AG09309 (cell line): ENCODE measurements around the gene PANK1.

Experiments
- DNase-seq: peaks from one replicate; pipeline ENCODE4 v3.0.0-alpha.2; 2010; ENCODE audit warnings: low read depth
- H3K4me3 ChIP-seq: 2 replicates; pipeline ENCODE4 v1.5.1; 2011; ENCODE audit warnings: mild to moderate bottlenecking, low read depth, low read length, moderate library complexity; ENCODE audit not compliant: control insufficient read depth
- TF ChIP-seq, protein P1 (sequence below): IDR thresholded peaks from 2 replicates; pipeline ENCODE4 v1.5.1; 2011; ENCODE audit warnings: mild to moderate bottlenecking, low read depth, low read length, inconsistent platforms; ENCODE audit not compliant: insufficient read depth, control insufficient read depth; ENCODE audit errors: missing control alignments

PANK1 gene

DNA sequence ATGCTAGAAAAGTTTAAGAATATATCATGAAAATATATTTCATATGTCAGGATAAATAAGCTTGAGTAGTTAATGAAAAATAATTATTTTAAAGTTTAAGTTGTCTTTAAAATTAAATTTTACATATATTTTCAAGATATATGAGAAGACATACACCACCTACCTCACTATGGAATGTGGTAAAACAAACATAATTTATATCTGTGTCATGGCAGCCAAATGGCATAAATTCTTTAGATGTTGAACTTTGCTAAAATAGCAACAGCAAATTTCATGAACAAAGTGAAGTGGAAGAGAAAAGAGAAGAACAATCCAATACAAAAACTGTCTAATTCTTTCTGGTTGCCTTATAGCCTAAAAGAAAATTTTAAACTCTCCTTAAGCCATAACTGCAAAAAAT, 70.0 kb downstream of the PANK1 start:
- TF ChIP-seq, protein P1, sequence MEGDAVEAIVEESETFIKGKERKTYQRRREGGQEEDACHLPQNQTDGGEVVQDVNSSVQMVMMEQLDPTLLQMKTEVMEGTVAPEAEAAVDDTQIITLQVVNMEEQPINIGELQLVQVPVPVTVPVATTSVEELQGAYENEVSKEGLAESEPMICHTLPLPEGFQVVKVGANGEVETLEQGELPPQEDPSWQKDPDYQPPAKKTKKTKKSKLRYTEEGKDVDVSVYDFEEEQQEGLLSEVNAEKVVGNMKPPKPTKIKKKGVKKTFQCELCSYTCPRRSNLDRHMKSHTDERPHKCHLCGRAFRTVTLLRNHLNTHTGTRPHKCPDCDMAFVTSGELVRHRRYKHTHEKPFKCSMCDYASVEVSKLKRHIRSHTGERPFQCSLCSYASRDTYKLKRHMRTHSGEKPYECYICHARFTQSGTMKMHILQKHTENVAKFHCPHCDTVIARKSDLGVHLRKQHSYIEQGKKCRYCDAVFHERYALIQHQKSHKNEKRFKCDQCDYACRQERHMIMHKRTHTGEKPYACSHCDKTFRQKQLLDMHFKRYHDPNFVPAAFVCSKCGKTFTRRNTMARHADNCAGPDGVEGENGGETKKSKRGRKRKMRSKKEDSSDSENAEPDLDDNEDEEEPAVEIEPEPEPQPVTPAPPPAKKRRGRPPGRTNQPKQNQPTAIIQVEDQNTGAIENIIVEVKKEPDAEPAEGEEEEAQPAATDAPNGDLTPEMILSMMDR, result no peak
- H3K4me3 ChIP-seq, result no peak overlapping the region
- DNase-seq, result no peak

DNA sequence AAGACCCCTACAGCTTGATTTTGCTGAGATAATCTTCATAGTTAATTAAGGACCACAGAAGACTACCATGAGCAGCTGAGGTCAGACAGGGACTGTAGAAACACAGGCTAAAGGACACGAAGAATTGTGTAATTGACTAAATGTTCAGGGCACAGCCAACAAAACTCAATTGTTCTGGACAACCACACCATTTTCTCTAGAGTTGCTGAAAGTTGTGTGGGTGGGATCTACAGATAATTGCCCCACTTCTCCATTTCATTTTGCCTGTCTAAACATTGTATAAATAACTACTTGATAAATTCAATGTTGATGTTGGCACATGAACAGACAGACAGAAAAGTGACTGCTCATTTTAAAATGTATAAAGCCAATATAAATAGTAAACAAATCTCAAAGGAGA, 70.7 kb downstream of the PANK1 start:
- TF ChIP-seq, protein P1, result no peak
- no peak for DNase-seq
- H3K4me3 ChIP-seq, result no peak overlapping the region

DNA sequence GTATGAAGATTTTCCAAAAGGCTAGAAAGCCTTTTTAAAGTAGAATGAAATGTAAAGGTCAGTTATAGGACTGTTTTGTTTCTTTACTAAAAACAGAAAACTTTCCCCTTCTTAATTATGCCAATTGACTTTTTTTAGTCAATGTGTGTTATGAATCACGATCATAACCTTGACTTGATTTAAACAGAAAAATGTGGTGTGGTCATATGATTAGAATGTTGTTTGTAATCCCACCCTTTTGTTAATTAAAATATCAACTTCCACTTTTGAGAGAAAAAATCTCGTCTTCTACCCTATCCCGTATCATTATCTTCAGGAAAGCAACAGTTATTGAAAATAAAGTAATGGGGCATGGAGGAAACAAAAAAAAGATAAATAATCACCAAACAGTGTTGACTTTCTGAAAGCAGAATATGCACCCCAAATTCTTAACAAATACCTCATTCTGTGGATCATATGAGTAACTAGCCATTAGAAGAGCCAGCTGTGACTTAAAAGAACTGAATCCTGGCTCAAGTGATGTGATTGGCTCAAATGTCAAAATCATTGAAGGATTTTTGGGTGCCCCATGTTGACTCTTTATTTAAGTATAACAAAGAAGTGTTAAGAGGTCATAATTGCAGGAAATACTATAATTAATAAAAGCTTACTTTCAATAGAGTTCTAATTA, 77.3 kb downstream of the PANK1 start:
- DNase-seq, result no peak
- TF ChIP-seq, protein P1, result no peak
- no peak overlapping the region for H3K4me3 ChIP-seq

DNA sequence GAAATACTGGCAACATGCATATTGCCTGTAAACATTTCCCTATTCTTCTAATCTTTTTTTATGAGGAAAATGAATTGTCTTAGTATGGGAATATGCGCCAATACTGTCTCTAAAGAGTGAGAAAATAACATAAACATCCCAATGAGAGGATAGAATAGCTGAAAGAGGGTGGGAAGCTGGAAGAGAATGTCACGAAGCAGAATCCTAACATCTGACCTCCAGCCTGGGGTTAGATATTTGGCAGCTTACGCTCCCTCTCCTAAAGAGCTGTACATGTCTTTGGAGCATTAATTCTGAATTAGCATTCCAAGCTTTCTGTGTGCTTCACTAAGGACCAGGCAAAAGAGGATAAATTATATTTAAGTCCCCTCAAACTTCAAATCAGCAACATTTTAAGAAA, 78.0 kb downstream of the PANK1 start:
- TF ChIP-seq, protein P1, result no peak
- H3K4me3 ChIP-seq, result no peak overlapping the region
- DNase-seq, result no peak

DNA sequence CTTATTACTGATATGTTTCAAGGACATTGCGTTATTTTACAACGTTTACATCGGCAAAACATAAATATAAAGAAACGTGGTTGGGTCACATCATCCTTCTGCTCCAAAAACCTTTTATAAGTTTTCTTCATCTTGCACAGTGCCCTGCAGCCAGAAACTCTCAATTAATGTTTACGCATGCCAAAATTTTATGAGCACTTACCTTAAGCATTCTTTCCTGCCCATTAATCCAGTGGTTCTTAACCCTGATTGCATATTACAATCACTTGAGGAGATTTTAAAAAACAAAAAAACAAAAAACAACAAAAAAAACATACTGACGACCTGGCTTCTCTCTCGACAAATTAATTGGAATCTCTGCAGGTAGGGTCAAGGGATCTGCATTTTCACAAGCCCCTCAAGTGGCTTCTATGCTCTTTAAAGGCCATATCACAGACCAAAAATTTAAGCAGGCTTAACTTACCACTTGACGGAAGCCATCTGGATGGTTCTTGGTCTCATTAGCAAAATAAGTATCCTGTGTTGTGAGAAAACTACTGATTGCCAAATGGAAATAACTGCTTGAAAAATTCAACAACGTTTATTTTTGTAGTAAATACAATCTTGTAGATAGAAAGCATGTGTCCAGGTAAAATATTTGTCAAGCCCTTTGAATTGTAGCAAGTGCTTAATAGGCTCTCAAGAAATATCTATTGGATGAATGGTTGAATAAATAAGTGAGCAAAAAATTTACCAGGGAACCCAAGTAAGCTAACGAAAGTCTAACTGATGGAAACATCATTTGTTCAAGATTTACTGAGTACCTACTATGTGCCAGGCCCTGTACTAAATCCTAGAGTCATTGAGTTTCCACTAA, 78.7 kb downstream of the PANK1 start:
- H3K4me3 ChIP-seq, result no peak overlapping the region
- TF ChIP-seq, protein P1, result no peak
- DNase-seq, result no peak

DNA sequence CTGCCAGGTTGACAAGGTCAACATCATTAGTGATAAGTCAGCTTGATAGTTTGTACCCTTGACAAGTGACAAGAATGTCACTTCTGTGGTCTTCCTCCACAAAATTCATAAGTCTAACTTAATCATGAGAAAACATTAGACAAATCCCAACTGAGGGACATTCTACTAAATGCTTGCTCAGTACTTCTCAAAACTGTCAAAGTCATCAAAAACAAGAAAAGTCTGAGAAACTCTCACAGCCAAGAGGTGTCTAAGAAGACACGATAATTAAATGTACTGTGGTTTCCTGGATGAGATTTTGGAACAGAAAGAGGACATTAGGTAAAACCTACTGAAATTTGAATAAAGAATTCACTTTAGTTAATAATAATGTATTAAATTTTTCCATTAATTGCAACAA, 79.9 kb downstream of the PANK1 start:
- no peak overlapping the region for H3K4me3 ChIP-seq
- TF ChIP-seq, protein P1, result no peak
- DNase-seq, result no peak
